IMR-90 (cell line): ENCODE measurements around the gene KLF16. TPM values are rescaled to one million over a fixed set of nuclear protein-coding genes. Genes with fewer than 3 reads are reported as not detected.

Experiments used
- ATAC-seq: fragments of 200-7000 bp; cut with Tn5 transposase; 2 replicates; pipeline ENCODE4 v1.9.1; 2020; ENCODE audit warnings: low read depth, mild to moderate bottlenecking, moderate library complexity
- BruUV-seq: library from RNA; stranded (reverse); fragments of 400-500 nt; replicated peaks from 2 replicates; lab custom pipeline; 2021; lab: Mats Ljungman, UMichigan
- CTCF ChIA-PET: fragments of 300-600 bp; formaldehyde crosslinking; extraction: SDS; loops from one replicate; lab custom pipeline; 2021; ENCODE audit warnings: antibody characterized with exemption; lab: Yijun Ruan, JAX
- POLR2A ChIA-PET: fragments of 300-600 bp; sonication (Branson Sonifier 250); formaldehyde crosslinking; loops from one replicate; lab custom pipeline; 2022; ENCODE audit warnings: antibody characterized with exemption; ENCODE audit not compliant: unreplicated experiment; lab: Charles Lee
- DNase-seq: peaks from one replicate; pipeline ENCODE4 v3.0.0; 2013
- H2AFZ ChIP-seq: replicated peaks from 2 replicates; pipeline ENCODE3; 2013; ENCODE audit warnings: low read length, mild to moderate bottlenecking; ENCODE audit not compliant: poor library complexity
- H2AK5ac ChIP-seq: 2 replicates; pipeline ENCODE4 v1.6.1; 2013; ENCODE audit warnings: low read depth, low read length, inconsistent platforms
- H2AK9ac ChIP-seq: replicated peaks from 2 replicates; pipeline ENCODE3; 2013; ENCODE audit warnings: mild to moderate bottlenecking, low read depth, low read length, moderate library complexity; ENCODE audit not compliant: poor library complexity
- H2BK120ac ChIP-seq: 2 replicates; pipeline ENCODE4 v1.6.1; 2013; ENCODE audit warnings: low read depth, low read length, inconsistent platforms
- H2BK15ac ChIP-seq: 3 replicates; pipeline ENCODE4 v1.6.1; 2013; ENCODE audit warnings: low read depth, low read length, inconsistent platforms
- H2BK20ac ChIP-seq: 2 replicates; pipeline ENCODE4 v1.6.1; 2013; ENCODE audit warnings: low read depth, mild to moderate bottlenecking, inconsistent platforms, low read length, moderate library complexity
- H2BK5ac ChIP-seq: 2 replicates; pipeline ENCODE4 v1.6.1; 2013; ENCODE audit warnings: mild to moderate bottlenecking, low read depth, low read length, inconsistent platforms; ENCODE audit not compliant: poor library complexity, severe bottlenecking
- H3K14ac ChIP-seq: replicated peaks from 2 replicates; pipeline ENCODE4 v1.6.1; 2013; ENCODE audit warnings: low read depth, low read length, inconsistent platforms
- H3K18ac ChIP-seq: 2 replicates; pipeline ENCODE4 v1.6.1; 2013; ENCODE audit warnings: low read depth, low read length, control low read depth
- H3K23ac ChIP-seq: 2 replicates; pipeline ENCODE4 v1.6.1; 2013; ENCODE audit warnings: low read depth, low read length, inconsistent platforms
- H3K27ac ChIP-seq: 2 replicates; pipeline ENCODE4 v1.5.1; 2013; ENCODE audit warnings: mild to moderate bottlenecking, control low read depth, low read length; ENCODE audit not compliant: insufficient read depth
- H3K27me3 ChIP-seq: 2 replicates; pipeline ENCODE4 v1.6.1; 2013; ENCODE audit warnings: low read length; ENCODE audit not compliant: control insufficient read depth, insufficient read depth
- H3K36me3 ChIP-seq: 2 replicates; pipeline ENCODE4 v1.6.1; 2013; ENCODE audit warnings: low read length, mixed read lengths; ENCODE audit not compliant: control insufficient read depth, insufficient read depth
- H3K4ac ChIP-seq: 2 replicates; pipeline ENCODE4 v1.6.1; 2013; ENCODE audit warnings: low read depth, low read length, inconsistent platforms
- H3K4me1 ChIP-seq: 2 replicates; pipeline ENCODE4 v1.6.1; 2013; ENCODE audit warnings: low read length, mixed read lengths; ENCODE audit not compliant: control insufficient read depth, insufficient read depth
- H3K4me2 ChIP-seq: 2 replicates; pipeline ENCODE4 v1.6.1; 2013; ENCODE audit warnings: low read depth, mild to moderate bottlenecking, control low read depth, low read length, moderate library complexity
- H3K4me3 ChIP-seq: 2 replicates; pipeline ENCODE4 v1.5.1; 2013; ENCODE audit warnings: low read depth, mild to moderate bottlenecking, control low read depth, low read length, moderate library complexity; ENCODE audit not compliant: insufficient read depth
- H3K56ac ChIP-seq: 2 replicates; pipeline ENCODE4 v1.6.1; 2013; ENCODE audit warnings: low read length, inconsistent platforms; ENCODE audit not compliant: insufficient read depth; ENCODE audit errors: extremely low read depth
- H3K79me1 ChIP-seq, 2 experiments: 2 replicates each; pipeline ENCODE4 v1.6.1; 2013; ENCODE audit warnings: low read length in 2 of 2, inconsistent platforms in 1 of 2, low read depth in 1 of 2
- H3K9ac ChIP-seq: 2 replicates; pipeline ENCODE4 v1.6.1; 2013; ENCODE audit warnings: low read depth, low read length, control low read depth
- H3K9me1 ChIP-seq: 2 replicates; pipeline ENCODE4 v1.6.1; 2013; ENCODE audit warnings: low read length, inconsistent platforms; ENCODE audit not compliant: insufficient read depth
- H3K9me3 ChIP-seq: 2 replicates; pipeline ENCODE4 v1.6.1; 2013; ENCODE audit warnings: low read length; ENCODE audit not compliant: control insufficient read depth, insufficient read depth
- H4K20me1 ChIP-seq: 2 replicates; pipeline ENCODE4 v1.6.1; 2013; ENCODE audit warnings: low read length, inconsistent platforms; ENCODE audit not compliant: insufficient read depth
- H4K5ac ChIP-seq: 2 replicates; pipeline ENCODE4 v1.6.1; 2013; ENCODE audit warnings: mild to moderate bottlenecking, low read depth, low read length, control low read depth
- H4K8ac ChIP-seq, 2 experiments: 2 replicates each; pipeline ENCODE4 v1.6.1; 2013; ENCODE audit warnings: low read depth in 2 of 2, low read length in 2 of 2, control low read depth in 1 of 2, inconsistent platforms in 1 of 2
- H4K91ac ChIP-seq: 2 replicates; pipeline ENCODE4 v1.6.1; 2013; ENCODE audit warnings: low read depth, low read length, inconsistent platforms; ENCODE audit not compliant: insufficient read depth
- FOS ChIP-seq: fragments of 150-350 bp; IDR thresholded peaks from 2 replicates; pipeline ENCODE4 v1.6.1; 2016; ENCODE audit warnings: low read depth, low read length
- MAZ ChIP-seq: IDR thresholded peaks from 2 replicates; pipeline ENCODE4 v1.6.1; 2012; ENCODE audit warnings: low read depth, mild to moderate bottlenecking, low read length, improper control_type of control experiment, moderate library complexity, borderline replicate concordance
- MXI1 ChIP-seq: IDR thresholded peaks from 2 replicates; pipeline ENCODE4 v1.6.1; 2012; ENCODE audit warnings: low read depth, mild to moderate bottlenecking, low read length, moderate library complexity, borderline replicate concordance
- RAD21 ChIP-seq: IDR thresholded peaks from 2 replicates; pipeline ENCODE4 v1.6.1; 2012; ENCODE audit warnings: low read length, improper control_type of control experiment
- WGBS, 2 experiments: methylation state at CpG; one replicate each; pipeline versions ENCODE4 v1.1.5 to v1.1.7; 2013; ENCODE audit warnings: missing lambda C conversion rate in 2 of 2; ENCODE audit not compliant: insufficient read length in 1 of 2; ENCODE audit errors: extremely low coverage in 2 of 2; 5-methylcytosine and 5-hydroxymethylcytosine counted together
- dilution Hi-C: fragments of 300-500 bp; cut with HindIII; formaldehyde crosslinking; loops from one replicate; pipeline ENCODE4 v1.14.3; 2018; ENCODE audit warnings: low sequenced_read_pairs; ENCODE audit not compliant: unreplicated experiment
- in situ Hi-C: fragments of 300-500 bp; cut with MboI; formaldehyde crosslinking; loops from 3 replicates; pipeline ENCODE4 v1.14.3; 2019; ENCODE audit warnings: low sequenced_read_pairs, inconsistent platforms, mixed read lengths
- intact Hi-C: fragments of 100-400 bp; cut with micrococcal nuclease; formaldehyde crosslinking; loops from 2 replicates; pipeline ENCODE4 v1.10.0; 2022
- polyA plus RNA-seq, 3 experiments: library from polyadenylated mRNA; depleted of rRNA; stranded (reverse); fragments of >200 nt; gene quantifications; 2 replicates each; pipeline ENCODE4 v1.2.3, GENCODE V29; 2012; ENCODE audit warnings: low replicate concordance in 1 of 3
- total RNA-seq: library from RNA; depleted of rRNA; stranded (reverse); fragments of >200 nt; gene quantifications from 2 replicates; pipeline ENCODE4 v1.2.3, GENCODE V29; 2012

KLF16 gene
- total and polyA plus RNA-seq, 2 of the 4 experiments (the other 2 are of a cell fraction), result 0.90 to 13.1 TPM

DNA sequence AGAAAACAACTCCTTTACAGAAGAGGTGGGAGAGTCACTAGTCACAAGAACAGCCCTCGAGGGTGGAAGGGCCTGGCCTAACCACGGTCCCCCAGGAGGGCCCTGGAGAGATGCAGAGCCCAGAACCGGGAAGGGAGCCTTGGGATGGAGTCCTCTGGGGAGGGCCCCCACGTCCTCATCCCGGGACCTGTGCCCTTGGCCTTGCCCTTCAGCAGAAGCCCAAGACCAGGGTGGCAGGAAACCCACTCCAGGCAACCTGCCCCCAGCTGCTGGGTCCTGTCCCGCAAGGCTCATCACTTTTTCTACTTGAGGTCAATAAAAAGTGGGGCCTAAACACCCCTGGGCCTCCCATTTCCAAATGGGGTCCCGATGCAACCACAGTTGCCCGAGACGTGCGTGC, 49.0 kb downstream of the KLF16 start:
- Histone ChIP-seq H3K27ac (no peak overlapping the region), H4K5ac (no peak overlapping the region), H3K18ac (no peak overlapping the region), H3K14ac (no peak overlapping the region), H3K4ac (no peak overlapping the region), H2AFZ (no peak overlapping the region), H3K79me1 (peaks cover 0 to 9% of the 10 kb centered on the region in 2 experiments; a peak in 2 of 4 replicates), H3K4me2 (no peak overlapping the region), H2BK20ac (no peak overlapping the region), H3K23ac (no peak overlapping the region), H3K4me1 (peaks cover 8% of the 10 kb centered on the region), H2BK120ac (no peak overlapping the region), H3K36me3 (peaks cover 28% of the 10 kb centered on the region), H3K9me1 (peaks cover 4% of the 10 kb centered on the region; the same call in 1 of the 2 replicates), H2BK15ac (no peak overlapping the region), H3K56ac (no peak overlapping the region), H3K9me3 (no peaks in the 10 kb centered on the region), H4K8ac (no peak overlapping the region), H3K4me3 (no peak overlapping the region), H4K20me1 (no peaks in the 10 kb centered on the region; the same call in 1 of the 2 replicates), H4K91ac (no peak overlapping the region), H3K27me3 (no peaks in the 10 kb centered on the region), H2AK9ac (peak overlapping the region; percentile 31), H2AK5ac (no peak overlapping the region), H2BK5ac (no peak overlapping the region), H3K9ac (no peak overlapping the region)
- ChIA-PET CTCF (no interaction called here), POLR2A (no interaction called here)
- no TSS peak for BruUV-seq
- no peak for TF ChIP-seq MAZ
- TF ChIP-seq FOS, result no peak
- no peak for TF ChIP-seq RAD21
- no peak for TF ChIP-seq MXI1
- intact Hi-C loops (no loop called here), dilution Hi-C loops (no loop called here), in situ Hi-C loops (no loop called here)
- DNase-seq, result no peak
- 93% methylated on average over 6 of the region's 10 CpGs; no CpG with 5 or more reads in 1 of the 2 experiments for WGBS, 2 experiments
- no peak for ATAC-seq
